GM21786 (cell line): ENCODE results near the gene ATP2C2.

ENCODE experiments used
- ATAC-seq: cut with Tn5 transposase; IDR thresholded peaks from one replicate; pipeline ENCODE4 v1.9.1; 2021; ENCODE audit not compliant: unreplicated experiment

The ATP2C2 gene

GRCh38 chr16:84366208-84366607 is 2.1 kb upstream of the ATP2C2 start:
- ATAC-seq, result no peak

GRCh38 chr16:84367297-84367680 is 1.0 kb upstream of the ATP2C2 start:
- no peak for ATAC-seq

GRCh38 chr16:84367750-84368307 is 509 bp upstream of the ATP2C2 start:
- ATAC-seq, result no peak

GRCh38 chr16:84369105-84369504 is 767 bp downstream of the ATP2C2 start:
- no peak for ATAC-seq

GRCh38 chr16:84369938-84370627 is 1.7 kb downstream of the ATP2C2 start:
- no peak for ATAC-seq

- no peak for ATAC-seq
Observed at GRCh38 chr16:84370723-84371552, 2.6 kb downstream of the ATP2C2 start.

- ATAC-seq, result no peak
Observed at GRCh38 chr16:84371553-84371865, 3.2 kb downstream of the ATP2C2 start.

GRCh38 chr16:84373907-84374489 is 5.7 kb downstream of the ATP2C2 start:
- no peak for ATAC-seq

- ATAC-seq, result no peak
Observed at GRCh38 chr16:84378099-84378498, 9.8 kb downstream of the ATP2C2 start.

- ATAC-seq, result no peak
Observed at GRCh38 chr16:84378567-84378966, 10.2 kb downstream of the ATP2C2 start.

GRCh38 chr16:84379008-84379708 is 10.8 kb downstream of the ATP2C2 start:
- ATAC-seq, result no peak

- no peak for ATAC-seq
Observed at GRCh38 chr16:84379709-84380362, 11.5 kb downstream of the ATP2C2 start.

- no peak for ATAC-seq
Observed at GRCh38 chr16:84380405-84380804, 12.1 kb downstream of the ATP2C2 start.

GRCh38 chr16:84382396-84382795 is 14.1 kb downstream of the ATP2C2 start:
- ATAC-seq, result no peak

GRCh38 chr16:84383106-84383505 is 14.8 kb downstream of the ATP2C2 start:
- no peak for ATAC-seq

GRCh38 chr16:84386047-84386446 is 17.7 kb downstream of the ATP2C2 start:
- no peak for ATAC-seq

- no peak for ATAC-seq
Observed at GRCh38 chr16:84387021-84387420, 18.7 kb downstream of the ATP2C2 start.

- ATAC-seq, result no peak
Observed at GRCh38 chr16:84390131-84390785, 21.9 kb downstream of the ATP2C2 start.

- no peak for ATAC-seq
Observed at GRCh38 chr16:84391151-84392030, 23.1 kb downstream of the ATP2C2 start.
